Activated CD4-positive, alpha-beta T cell treated with anti-CD3 and anti-CD28 coated beads for 48 hours (primary cell): ENCODE results near the gene CACNA1A.
A peak's percentile ranks its signal among the peaks of the same experiment; 100 is the strongest.
"Not testable (repeated sequence)": the region's sequence is repeated elsewhere in the genome, so short reads cannot be mapped to it uniquely, and the experiment has no call there.

ENCODE experiments used
- DNase-seq: peaks from one replicate; pipeline ENCODE4 v3.0.0-alpha.2; 2020

Gene CACNA1A

DNA sequence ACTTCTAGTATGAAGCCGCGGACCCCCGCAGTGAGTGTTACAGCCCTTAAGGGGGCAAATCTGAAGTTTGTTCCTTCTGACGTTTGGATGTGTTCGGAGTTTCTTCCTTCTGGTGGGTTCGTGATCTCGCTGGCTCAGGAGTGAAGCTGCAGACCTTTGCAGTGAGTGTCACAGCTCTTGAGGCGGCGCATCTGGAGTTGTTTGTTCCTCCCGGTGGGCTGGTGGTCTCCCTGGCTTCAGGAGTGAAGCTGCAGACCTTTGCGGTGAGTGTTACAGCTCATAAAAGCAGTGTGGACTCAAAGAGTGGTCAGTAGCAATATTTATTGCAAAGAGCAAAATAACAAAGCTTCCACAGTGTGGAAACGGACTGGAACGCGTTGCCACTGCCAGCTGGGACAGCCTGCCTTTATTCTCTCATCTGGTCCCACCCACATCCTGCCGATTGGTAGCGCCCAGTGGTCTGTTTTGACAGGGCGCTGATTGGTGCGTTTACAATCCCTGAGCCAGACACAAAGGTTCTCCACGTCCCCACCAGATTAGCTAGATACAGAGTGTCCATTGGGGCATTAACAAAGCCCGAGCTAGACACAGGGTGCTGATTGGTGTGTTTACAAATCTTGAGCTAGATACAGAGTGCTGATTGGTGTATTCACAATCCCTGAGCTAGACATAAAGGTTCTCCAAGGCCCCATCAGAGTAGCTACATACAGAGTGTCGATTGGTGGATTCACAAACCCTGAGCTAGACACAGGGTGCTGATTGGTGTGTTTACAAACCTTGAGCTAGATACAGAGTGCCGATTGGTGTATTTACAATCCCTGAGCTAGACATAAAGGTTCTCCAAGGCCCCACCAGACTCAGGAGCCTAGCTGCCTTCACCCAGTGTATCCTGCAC, 320.3 kb downstream of the CACNA1A start:
- DNase-seq: not testable (repeated sequence)

DNA sequence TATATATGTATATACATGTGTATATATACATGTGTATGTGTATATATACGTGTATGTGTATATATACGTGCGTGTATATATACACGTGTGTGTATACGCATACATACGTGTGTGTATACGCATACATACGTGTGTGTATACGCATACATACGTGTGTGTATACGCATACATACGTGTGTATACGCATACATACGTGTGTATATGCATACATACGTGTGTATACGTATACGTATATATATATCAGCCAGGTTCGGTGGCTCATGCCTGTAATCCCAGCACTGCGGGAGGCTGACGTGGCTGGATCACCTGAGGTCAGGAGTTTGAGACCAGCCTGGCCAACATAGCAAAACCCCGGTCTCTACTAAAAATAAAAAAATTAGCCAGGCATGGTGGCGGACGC, 321.4 kb downstream of the CACNA1A start:
- DNase-seq: not testable (repeated sequence)

DNA sequence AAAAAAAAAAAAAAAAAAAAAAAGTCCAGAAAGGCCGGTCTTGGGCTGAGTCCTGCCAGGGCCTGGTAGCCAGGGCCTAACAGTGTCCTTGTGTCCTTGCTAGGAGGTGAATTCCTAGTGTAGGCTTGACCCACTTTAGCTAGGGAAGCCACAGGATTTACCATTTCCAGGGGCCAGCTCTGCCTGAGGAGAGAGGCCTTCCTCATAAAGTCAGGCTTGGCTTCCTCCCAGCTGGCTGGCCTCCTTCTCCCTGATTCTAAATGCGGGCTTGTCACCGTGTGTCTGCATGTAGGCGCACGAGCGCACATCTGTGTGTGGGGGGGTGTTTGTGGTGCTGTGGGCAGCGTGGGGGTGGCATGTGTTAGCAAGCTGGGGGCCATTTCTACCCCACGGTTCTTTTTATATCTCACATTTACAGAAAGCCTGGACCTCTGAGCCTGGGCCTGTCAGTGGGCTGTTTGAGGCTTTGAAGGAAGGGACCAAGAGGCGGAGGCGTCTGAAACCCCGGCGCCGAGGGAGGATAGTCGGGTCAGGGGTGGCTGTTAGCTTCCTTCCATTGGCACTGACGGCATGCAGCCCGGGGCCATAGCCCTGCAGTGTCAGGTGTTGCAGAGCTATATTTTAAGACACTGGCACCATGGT, 324.4 kb downstream of the CACNA1A start:
- peak; percentile 45 for DNase-seq

DNA sequence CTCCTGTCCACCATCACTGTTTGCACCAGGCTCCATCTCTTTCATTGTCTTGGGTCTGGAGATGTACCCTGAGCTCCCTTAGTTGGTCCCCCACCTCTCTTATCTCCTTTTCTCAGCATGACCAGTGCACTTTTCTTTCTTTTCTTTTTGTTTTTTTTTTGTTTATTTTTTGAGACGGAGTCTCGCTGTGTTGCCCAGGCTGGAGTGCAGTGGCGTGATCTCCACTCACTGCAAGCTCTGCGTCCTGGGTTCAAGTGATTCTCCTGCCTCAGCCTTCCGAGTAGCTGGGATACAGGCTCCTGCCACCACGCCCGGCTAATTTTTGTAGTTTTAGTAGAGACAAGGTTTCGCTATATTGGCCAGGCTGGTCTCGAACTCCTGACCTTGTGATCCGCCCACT, 328.0 kb downstream of the CACNA1A start:
- not testable (repeated sequence) for DNase-seq

DNA sequence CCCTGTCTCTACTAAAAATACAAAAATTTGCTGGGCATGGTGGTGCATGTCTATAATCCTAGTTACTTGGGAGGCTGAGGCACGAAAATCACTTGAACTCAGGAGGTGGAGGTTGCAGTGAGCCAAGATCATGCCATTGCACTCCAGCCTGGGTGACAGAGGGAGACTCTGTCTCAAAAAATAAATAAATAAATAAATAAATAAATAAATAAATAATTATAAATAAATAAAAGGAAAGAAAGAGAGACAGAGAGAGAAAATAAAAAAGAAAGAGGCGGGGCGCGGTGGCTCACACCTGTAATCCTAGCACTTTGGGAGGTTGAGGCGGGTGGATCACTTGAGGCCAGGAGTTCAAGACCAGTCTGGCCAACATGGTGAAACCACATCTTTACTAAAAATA, 328.7 kb downstream of the CACNA1A start:
- DNase-seq: not testable (repeated sequence)

DNA sequence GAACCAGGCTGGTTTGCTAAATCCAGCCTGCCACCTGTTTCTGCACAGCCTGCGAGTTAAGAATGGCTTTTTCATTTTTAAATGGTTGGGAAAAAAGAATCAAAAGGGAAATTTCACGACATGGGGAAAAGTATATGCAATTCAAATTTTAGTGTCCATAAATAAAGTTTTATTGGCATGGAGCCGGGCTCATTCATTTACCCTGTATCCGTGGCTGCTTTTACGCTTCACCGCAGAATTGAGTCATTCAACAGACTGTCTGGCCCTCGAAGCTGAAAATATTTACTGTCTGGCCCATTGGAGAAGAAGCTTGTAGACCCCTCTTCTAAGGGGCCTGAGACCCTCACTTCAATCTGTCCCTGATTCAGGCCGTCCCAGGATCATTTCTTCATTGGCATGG, 329.9 kb downstream of the CACNA1A start:
- no peak for DNase-seq

DNA sequence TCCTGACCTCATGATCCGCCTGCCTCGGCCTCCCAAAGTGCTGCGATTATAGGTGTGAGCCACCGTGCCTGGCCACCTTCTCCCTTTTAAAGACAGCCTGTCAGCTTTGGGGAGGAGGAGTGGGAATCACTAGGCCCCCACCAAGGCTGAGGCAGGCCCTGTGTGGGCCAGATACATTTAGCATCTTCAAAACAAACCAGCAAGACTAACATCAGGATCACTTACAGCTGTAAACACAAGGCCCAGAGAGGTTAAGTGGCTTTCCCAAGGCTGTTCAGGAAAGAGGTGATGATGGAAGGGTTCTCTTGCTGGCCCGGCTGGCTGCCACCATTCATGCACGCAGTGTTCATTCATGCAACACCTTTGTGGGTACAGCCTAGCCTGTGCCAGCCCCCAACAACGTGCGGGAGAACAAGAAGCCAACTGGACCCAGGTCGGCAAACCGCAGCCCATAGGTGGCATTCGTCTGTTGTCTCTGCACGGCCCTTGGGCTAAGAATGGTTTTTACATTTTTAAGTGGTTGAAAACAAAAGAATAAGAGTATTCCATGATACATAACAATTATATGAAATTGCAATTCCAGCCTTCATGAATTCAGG, 333.0 kb downstream of the CACNA1A start:
- DNase-seq: no peak

DNA sequence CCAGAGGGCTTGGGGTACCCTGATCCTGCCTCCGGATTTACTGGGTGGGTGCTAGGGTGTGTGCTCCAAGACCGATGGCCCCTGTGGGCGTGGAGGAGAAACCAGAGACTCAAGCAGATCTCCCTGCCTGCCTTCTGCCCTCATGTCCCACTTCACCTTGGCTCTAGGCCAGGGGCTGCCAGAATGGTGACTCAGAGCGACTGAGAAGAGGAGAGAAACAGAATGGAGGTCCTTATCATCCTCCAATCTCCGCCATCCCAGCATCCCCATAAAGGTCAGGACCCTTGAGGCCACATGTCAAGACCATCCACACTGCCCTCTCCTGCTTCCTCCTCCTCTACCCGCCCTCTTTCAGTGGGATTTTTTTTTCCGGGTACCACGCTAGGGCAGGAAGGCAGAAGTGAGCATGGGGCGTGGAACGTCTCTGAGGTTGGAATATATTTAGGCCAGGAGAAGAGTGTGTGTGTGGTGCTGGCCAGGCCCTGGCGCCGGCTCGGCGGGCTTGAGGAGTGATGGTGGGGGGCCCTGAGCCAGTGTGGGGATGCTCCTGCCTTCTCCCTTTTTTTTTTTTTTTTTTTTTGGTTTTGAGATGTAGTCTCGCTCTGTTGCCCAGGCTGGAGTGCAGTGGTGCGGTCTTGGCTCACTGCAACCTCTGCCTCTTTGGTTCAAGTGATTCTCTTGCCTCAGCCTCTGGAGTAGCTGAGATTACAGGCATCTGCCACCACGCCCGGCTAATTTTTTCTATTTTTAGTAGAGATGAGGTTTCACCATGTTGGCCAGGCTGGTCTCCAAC, 333.7 kb downstream of the CACNA1A start:
- peak; percentile 89 for DNase-seq

DNA sequence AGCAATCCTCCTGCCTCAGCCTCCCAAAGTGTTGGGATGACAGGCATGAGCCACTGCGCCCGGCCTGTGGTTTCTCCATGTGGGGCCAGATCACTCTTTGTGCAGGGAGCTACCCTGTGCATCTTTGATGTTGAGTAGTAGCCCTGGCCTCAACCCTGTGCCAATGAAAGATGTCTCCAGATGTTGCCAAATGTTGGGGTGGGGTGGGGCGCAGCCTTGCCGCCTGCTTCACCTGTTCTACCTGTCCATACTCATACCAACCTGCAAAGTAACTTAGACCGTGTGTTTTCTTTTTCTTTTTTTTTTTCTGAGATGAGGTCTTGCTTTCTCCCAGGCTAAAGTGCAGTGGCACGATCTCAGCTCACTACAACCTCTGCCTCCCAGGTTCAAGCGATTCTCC, 335.1 kb downstream of the CACNA1A start:
- no peak for DNase-seq

DNA sequence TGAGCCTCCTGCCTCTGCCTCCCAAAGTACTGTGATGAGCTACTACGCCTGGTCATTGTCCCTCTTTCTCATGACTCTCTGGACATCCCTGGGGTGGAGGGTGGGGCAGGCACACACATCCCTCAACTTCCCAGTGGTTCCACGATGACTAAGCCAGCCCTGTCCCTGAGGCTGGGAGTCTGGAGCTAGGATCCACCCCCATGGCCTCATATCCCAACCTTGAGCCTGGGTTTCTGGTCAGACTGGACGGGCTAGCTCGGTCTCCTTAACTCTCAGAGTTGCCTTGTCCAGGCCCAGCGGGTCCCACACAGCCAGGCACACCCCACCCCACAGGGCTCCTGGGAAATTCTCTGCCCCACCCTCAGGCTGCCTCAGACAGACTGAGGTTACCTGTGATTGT, 336.5 kb downstream of the CACNA1A start:
- no peak for DNase-seq

DNA sequence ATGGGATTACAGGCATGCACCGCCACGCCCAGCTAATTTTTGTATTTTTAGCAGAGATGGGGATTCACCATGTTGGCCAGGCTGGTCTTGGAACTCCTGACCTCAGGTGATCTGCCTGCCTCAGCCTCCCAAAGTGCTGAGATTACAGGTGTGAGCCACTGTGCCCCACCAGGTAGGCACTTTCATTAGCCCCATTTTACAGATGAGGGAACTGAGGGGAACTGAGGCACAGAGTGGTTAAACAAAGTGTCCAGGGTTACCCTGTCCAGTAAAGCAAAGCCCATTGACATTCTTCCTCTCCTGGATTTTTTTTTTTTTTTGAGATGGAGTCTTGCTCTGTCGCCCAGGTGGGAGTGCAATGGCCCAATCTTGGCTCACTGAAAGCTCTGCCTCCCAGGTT, 340.1 kb downstream of the CACNA1A start:
- DNase-seq: not testable (repeated sequence)

DNA sequence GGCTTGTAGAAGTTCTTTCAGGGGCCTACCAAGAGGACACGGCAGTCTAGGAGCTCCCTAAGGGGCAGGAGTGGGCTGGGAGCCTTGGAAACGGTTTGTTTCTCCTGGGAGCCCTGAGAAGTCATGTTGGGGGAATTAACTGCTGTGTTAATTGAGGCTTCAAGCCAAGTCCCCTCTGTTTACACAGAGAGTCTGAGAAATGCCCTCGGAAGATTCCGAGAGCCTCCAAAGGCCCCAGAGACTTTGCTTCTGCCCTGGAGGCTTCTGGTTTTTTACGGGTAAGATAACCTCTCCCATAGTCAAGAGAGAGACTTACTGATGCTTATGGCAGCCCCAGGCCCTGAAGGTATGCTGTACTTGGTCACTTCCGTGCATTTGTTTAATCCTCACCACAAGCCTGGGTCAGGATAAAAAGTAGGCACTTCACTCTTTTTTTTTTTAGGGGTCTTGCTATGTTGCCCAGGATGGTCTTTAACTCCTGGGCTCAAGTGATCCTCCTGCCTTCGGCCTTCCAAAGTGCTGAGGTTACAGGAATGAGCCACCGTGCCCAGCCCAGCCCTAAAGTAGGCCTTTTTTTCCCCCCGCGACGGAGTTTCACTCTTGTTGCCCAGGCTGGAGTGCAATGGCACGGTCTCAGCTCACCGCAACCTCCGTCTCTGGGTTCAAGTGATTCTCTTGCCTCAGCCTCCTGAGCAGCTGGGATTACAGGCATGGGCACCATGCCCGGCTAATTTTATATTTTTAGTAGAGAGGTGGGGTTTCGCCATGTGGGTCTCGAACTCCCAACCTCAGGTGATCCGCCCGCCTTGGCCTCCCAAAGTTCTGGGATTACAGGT, 340.9 kb downstream of the CACNA1A start:
- no peak for DNase-seq

DNA sequence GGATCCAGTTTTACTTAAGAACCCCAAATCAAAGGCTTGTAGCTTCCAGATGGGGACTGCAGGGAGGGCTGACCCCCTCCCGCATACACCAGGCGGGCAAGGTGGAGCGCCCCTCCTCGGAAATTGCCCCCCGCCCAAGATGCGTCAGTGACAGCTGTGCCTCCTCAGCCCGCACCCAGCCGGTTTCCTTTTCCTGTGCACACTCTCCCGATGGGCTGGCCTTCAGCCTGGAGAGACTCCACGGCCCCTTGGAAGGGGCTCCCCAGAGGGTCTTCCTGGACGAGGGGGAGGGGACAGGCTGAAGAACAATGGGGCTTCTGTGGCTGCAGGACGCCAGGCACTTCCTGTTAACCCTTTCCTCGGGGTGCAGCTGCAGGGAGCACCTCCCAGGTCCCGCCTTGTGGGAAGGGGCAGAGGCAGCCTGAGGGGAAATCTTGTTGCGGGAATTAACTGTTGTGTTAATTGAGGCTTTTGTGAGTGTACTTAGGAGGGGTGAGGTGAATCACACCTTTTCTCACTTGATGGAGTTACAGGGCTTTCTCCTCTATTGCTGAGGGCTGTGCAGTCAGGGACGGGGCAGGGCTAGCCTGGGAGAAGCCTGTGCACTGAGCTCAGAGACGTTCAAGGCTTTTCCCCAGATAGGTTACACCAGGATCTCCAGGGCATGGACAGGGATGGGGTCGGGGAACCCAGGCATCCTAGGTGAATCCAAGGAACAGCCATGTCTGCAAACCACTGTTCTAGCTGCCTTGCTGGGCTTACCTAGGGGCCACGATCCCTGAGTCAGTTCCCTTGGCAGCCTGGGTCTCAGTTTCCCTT, 341.7 kb downstream of the CACNA1A start:
- DNase-seq: peak; percentile 50

DNA sequence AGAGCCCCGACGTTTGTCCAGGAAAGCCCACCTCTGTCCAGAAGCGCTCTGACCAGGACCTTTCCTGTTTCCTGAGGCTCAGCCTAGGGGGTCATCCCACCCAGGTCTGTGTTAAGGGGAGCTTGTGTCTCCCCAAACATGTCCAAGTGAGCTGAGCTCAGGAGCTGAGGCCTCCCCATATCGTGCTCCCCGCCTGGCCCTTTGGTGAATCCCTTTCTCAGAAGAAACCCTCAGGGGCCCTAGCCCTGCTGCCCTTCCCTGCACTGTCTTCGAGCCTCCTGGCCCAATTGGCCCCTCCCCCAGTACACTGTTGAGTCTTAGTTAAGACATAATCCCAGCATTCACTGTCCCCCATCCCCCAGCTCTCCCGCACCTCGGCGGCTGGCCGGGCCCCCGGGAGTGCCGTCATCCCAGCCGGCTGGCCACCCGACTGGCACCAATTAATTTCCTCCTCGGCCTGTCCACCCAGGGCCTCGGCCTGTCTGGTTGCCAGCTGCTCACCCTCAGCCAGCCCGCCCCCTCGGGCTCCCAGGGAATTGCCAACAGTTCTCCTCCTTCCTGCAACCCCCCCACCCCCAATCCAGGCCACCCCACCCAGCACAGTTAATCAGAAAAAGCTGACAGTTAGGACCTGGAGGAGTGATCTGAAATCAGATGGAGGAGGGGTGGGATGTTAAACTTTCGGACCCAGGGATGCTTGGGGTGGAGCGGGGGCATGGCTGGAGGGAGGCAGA, 342.5 kb downstream of the CACNA1A start:
- peak; percentile 78 for DNase-seq

DNA sequence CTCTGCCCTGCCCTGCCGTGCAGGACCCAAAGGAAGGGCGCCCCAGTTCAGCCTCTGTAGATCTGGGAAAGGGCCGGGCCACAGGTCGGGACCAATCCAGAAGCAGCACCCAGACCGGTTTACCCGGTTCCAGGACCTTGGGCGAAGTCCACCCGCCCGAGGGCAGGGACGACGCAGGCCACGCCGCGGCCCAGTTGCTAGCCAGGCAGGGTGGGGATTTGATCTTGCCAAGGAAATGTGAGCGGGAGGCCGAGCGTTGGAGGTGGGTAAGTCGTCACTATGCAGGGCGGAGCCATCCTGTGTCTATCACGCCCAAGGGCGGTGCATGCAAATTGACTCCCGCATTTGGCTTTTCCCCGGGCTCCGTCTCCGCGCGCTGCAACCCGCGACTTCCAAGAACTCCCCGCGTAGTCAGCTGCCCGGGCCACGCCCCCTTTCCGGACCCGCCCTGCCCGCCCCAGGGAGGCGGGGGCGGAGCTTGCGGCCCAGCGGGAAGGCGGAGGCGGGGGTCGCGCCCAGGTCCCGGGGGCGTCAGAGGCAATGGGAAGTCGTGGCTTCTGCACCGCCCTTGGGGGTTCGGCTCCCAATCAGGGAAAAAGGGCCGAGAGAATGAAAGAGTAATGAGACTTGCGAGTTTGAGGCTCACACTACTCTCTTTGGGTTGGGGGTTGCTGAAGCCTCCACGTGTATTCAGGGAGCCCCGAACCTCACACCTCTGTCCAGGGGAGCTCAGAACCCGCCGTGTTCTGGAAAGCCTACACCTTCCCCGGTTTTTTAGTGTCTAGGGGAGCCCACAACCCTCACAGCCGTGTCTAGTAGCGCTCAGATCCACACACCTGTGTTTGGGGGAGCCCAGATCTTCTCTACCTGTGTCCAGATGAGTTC, 343.3 kb downstream of the CACNA1A start:
- peak; percentile 95 for DNase-seq

DNA sequence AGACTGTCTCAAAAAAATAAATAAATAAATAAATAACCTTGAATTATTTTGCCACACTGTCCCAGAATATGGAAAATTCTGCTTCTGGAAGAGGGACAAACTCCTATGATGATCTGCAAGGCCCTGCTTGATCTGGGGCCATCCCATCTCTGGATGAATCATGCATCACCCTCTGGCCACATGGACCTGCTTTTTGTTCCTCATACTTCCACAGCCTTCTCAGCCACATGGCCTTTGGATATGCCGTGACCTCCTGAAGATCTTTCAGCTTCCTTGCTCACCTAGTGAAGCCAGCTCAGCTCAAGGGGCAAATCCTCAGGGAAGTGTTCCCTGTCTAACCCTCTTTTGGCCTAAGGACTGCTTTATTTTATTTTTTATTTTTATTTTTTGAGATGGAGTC, 345.7 kb downstream of the CACNA1A start:
- DNase-seq: no peak

DNA sequence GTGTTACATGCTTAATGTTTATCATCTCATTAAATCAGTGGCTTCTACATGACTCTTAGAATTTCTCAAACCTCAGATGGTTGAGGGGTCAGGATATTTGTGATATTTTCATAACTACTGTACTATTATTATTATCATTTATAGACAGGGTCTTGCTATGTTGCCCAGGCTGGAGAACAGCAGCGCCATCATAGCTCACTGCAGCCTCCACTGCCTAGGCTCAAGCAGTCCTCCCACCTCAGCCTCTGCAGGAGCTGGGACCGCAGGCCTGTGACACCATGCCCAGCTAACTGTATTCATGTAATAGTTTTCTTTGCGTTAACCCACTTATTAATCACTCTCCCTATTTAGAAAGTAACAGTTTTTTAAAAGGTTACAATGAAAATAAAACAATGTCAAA, 346.6 kb downstream of the CACNA1A start:
- DNase-seq: no peak
